ENCODE data around the gene RFNG. TPM values are rescaled to one million over a fixed set of nuclear protein-coding genes. Genes with fewer than 3 reads are reported as not detected.

The RFNG gene, protein sequence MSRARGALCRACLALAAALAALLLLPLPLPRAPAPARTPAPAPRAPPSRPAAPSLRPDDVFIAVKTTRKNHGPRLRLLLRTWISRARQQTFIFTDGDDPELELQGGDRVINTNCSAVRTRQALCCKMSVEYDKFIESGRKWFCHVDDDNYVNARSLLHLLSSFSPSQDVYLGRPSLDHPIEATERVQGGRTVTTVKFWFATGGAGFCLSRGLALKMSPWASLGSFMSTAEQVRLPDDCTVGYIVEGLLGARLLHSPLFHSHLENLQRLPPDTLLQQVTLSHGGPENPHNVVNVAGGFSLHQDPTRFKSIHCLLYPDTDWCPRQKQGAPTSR
- 16.0 to 26.0 TPM (median 24.2 TPM) in 5 replicates for total RNA-seq (2022; extraction: Qiagen RNA extraction)

DNA sequence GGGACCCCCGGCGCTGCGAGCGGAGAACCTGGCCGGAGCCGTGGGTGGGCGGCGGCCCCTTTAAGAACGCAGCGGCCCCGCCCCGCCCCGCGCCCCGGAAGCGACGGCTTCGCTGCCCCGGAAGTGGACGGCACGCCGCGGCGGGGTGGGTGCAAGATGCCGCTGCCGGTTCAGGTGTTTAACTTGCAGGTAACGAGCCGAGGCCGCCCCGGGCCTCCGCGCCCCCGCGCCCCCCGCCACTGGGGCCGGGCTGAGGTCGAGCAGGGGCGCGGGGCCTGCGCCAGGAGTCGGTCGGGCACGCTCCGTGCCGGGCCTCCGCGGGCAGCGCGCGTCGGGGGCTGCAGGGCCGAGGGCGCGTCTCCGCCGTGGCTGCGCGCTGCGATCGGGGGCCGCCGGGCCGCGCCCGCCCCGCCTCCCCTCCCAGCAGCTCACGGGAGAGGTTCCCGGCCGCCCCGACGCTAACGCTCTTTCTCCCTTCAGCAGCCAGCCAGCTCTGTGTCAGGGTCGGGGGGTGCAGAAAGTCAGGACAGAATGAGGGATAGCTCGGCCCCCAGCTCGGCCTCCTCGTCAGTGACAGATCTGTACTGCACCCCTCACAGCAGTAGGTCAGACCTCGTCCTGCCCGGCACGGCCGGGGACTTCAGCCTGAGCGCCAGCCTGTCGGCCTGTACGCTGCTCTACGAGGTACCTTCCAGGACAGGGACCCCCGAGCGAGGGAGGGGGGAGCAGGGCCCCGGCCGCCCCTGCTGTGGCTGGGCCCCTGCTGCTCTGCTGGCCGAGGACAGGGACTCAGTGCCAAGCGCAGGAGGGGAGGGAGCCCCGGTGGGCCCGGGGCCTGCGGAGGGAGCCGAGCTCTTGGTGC lies at the start of gene RFNG, which contains the start of gene GPS1:
Gene RFNG, minus strand, starts transcription at position 36 of the 862 bp plus-strand sequence. CDS start 45 bp downstream, outside the sequence.
Gene GPS1, plus strand, starts transcription at position 123 of the 862 bp plus-strand sequence. Its CDS starts 34 bp downstream, at position 157.

DNA sequence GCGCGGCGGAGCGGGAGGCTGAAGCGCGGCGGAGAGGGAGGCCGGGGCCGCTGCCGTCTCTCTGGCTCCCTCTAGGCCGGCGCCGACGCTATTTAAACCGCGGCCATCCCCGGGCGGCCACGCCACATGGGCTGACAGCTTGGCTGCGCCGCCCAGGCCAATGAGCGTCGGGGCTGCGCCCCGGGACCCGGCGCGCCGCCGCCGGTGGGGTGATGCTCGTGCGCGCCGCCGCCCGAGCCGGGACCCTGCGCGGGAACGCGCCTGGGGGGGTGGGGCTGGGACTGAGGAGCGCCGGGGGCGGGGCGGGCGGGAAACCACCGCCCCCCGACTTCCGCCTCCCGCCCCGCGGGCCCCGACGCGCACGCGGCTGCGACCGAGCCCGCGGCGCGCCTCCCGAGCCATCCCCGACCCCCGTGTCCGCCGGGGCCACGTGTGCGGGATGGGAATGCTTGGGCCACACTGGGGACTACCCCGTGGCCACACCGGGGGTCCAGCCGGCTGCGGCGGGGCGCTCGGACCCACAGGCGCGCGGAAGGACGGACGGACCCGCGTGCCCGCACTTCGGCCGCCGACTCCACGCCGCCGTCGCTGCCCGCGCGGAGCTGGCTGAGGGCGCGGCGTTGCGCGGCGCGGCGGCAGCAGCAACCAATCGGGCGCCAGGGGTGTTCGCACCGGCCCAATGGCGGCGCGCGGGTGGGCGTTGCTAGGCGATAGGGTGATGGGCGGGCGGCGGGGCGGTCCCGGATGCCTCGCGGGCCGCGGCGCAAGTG lies 46.7 kb upstream of the RFNG start, which contains the start of gene FASN:
Gene FASN, minus strand, starts transcription at position 68 of the 770 bp plus-strand sequence. CDS start 1,791 bp downstream, outside the sequence.

DNA sequence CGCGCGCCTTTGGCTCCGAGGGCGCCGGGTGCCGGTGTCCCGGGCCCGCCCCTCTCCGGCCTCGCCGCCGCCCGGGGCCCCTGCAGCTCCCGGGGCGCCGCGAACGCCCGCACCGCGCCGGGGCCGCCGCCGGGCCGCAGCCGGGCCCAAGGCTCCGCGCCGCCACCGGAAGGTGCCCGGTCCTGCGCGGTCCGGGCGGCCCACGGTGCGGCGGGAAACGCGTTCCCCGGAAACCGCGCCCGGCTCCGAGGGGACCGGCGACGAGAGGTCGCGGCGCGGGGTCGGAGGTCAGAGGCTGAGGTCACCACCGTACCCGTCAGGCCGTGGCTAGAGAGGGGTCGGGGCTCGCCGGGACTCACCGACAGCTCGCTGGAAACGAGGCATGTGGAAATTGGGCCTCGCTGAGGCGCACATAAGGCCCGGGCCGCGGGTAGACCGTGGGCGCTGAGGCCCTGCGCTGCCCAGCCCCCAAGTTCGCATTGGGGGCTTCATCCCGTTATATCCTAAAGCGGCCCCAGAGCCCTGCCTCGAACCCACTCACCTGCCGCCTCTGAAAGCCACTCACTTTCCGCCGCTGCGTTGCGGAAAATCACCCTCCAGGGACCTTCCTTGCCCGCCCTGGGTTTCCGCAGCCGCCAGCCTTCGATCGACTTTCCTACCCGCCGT lies 14.2 kb upstream of the RFNG start, which contains the start of gene DUS1L:
Gene DUS1L, minus strand, starts transcription at position 167 of the 666 bp plus-strand sequence. CDS start 745 bp downstream, outside the sequence.

DNA sequence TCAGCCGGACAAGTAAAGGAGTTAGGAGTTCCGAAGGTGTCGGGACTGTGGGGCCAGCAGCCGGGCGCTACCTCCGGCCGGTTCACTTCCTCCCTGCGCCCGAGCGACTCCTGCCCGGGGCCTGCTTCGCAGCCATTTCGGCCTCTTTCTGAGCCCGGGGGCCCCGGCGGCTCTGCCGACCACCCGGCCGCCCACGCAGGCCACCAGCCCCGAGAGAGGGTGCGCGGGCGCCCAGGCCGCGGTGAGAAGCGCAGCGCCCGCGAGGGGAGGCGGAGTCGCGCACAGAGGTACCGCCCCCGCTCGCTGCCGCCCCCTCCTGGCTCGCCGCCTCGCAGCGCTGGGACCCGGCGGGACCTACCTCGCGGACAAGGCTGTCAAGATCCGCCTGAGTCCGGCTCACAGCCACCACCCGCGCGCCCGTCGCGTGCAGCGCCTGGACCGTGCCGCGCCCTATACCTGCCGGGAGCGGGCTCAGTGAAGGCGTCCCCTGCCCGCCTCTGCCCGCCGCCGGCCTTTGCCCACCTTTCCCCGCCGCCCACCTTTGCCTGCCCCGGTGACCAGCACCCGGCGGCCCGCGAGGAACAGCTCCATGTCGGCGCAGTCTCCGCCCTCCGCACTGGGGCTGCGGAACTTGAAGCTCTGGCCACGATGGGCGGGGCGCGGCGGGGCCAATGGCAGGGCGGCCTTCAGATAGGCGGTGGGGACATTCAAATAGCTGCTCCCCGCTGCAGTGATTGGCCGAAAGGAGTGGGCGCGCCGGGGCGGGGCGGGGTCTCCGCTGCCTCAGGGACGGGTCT lies 14.3 kb downstream of the RFNG start, which contains the start of gene DCXR:
Gene DCXR, minus strand, starts transcription at position 606 of the 797 bp plus-strand sequence. Its CDS starts 15 bp downstream, at position 591.

DNA sequence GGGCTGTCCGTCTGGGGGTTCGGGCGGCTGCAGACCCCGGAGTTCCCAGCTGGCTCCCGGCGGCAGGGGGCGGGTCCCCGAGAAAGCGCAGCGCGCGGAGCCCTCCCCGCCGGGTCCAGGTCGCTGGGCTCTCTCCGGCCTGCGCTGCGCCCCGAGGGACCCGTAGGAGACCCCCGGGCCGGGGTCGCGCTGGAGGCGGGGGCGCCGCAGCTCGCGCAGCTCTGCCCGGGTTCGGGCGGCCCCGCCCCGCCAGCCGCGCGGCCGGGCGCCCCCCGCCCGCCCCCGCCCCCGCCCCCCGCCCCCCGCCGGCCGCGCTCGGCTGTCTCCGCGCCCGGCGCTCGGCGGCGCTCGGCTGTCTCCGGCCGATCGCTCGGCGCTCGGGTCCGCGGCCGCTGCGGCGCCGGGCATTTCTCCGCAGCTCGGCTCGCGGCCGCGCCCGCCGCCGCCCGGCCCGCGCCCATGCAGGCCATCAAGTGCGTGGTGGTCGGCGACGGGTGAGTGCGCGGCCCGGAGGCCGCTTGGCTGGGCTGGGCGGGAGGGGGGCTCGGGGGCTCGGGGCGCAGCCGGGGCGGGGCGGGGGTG lies 20.2 kb downstream of the RFNG start, which contains the start of gene RAC3:
Gene RAC3, plus strand, starts transcription at position 376 of the 582 bp plus-strand sequence. Its CDS starts 84 bp downstream, at position 460.

DNA sequence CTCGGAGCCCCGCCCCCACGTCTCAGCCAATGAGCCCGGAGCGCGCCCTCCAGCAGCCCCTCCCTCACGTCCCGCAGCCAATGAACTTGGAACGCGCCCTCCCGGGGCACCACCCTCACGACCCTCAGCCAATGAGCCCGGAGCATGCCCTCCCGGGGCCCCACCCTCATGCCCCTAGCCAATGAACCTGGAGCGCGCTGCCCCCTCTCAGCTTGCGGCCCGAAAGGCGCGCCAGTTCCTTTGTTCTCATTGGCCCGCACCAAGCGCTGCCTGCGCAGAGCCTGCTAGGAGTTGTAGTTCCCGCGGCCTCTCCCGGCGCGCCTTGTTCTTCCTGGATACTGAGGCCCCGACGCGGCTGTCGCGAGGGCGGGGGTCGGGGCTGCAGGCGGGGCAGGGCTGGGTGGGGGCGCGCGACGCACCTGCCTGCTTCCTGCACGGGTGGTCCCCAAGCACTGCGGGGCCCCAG lies 28.6 kb downstream of the RFNG start, which contains the start of gene LRRC45:
Gene LRRC45, plus strand, starts transcription at position 325 of the 466 bp plus-strand sequence. CDS start 339 bp downstream, outside the sequence.

DNA sequence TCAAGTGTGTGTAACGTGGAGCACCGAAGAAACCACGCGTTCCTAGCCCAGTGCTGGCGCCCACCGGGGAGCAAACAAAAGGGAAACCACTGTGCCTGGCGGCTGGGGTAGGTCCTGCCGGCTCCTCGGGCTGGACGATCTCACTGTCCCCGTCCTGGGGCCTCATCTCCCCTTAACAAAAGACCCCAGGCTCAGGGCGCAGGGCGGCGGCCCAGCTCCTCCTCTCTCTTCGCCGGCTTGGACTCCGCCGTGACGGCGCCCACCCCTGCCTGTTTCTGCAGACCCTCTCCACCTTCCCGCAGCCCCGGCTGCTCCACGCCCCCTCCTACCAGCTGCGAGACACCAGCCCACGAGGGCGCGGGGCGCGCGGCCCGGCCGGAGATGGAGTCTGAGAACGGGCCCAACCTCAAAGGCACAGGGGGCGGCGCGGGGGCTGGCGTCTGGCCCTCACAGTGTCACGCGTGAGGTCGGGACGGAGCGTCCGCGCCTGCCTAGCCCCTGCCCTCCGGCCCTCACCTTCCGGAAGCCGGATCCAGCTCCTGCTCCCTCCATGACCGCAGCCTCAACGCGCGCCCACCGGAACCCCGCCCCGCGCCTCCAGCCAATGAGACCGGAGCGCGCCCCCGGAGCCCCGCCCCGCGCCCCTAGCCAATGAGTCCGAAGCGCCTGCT lies 29.2 kb downstream of the RFNG start, which contains the start of gene CENPX:
Gene CENPX, minus strand, starts transcription at position 569 of the 671 bp plus-strand sequence. Its CDS starts 17 bp downstream, at position 552.

Other genes starting within 250 kb of the RFNG start
- gene GCGR, start 247.7 kb downstream of the RFNG start, total RNA-seq (2022; extraction: Qiagen RNA extraction): 0.08 to 0.64 TPM (median 0.35 TPM) in 4 of 5 replicates, not detected in the other
- gene MCRIP1, start 218.5 kb downstream of the RFNG start, total RNA-seq (2022; extraction: Qiagen RNA extraction): 74.7 to 106 TPM (median 98.6 TPM) in 5 replicates
- gene PPP1R27, start 216.8 kb downstream of the RFNG start, total RNA-seq (2022; extraction: Qiagen RNA extraction): 0.09 to 0.39 TPM (median 0.19 TPM) in 3 of 5 replicates, not detected in the others
- gene P4HB, start 191.3 kb downstream of the RFNG start, total RNA-seq (2022; extraction: Qiagen RNA extraction): 677 to 794 TPM (median 701 TPM) in 5 replicates
- gene ARHGDIA, start 180.5 kb downstream of the RFNG start, total RNA-seq (2022; extraction: Qiagen RNA extraction): 597 to 713 TPM (median 619 TPM) in 5 replicates
- 183 to 253 TPM (median 234 TPM) in 5 replicates for gene ALYREF, start 160.2 kb downstream of the RFNG start, total RNA-seq (2022; extraction: Qiagen RNA extraction)
- 185 to 289 TPM (median 284 TPM) in 5 replicates for gene ANAPC11, start 160.1 kb downstream of the RFNG start, total RNA-seq (2022; extraction: Qiagen RNA extraction)
- gene NPB, start 149.6 kb downstream of the RFNG start, total RNA-seq (2022; extraction: Qiagen RNA extraction): 0.39 to 0.65 TPM (median 0.55 TPM) in 5 replicates
- 13.8 to 19.1 TPM (median 17.3 TPM) in 5 replicates for gene PCYT2, start 140.4 kb downstream of the RFNG start, total RNA-seq (2022; extraction: Qiagen RNA extraction)
- gene SIRT7, start 133.6 kb downstream of the RFNG start, total RNA-seq (2022; extraction: Qiagen RNA extraction): 33.0 to 54.0 TPM (median 44.8 TPM) in 5 replicates
- gene MAFG, start 124.1 kb downstream of the RFNG start, total RNA-seq (2022; extraction: Qiagen RNA extraction): 22.3 to 38.0 TPM (median 34.7 TPM) in 5 replicates
- gene PYCR1, start 114.5 kb downstream of the RFNG start, total RNA-seq (2022; extraction: Qiagen RNA extraction): 60.5 to 89.4 TPM (median 84.7 TPM) in 5 replicates
- not detected in 5 replicates for gene MYADML2, start 104.6 kb downstream of the RFNG start, total RNA-seq (2022; extraction: Qiagen RNA extraction)
- 0.31 to 0.53 TPM (median 0.39 TPM) in 5 replicates for gene NOTUM, start 90.6 kb downstream of the RFNG start, total RNA-seq (2022; extraction: Qiagen RNA extraction)
- gene ASPSCR1, start 74.2 kb downstream of the RFNG start, total RNA-seq (2022; extraction: Qiagen RNA extraction): 20.1 to 31.0 TPM (median 25.7 TPM) in 5 replicates
- gene CENPX, start 28.9 kb downstream of the RFNG start, total RNA-seq (2022; extraction: Qiagen RNA extraction): 143 to 203 TPM (median 188 TPM) in 5 replicates
- 8.3 to 17.5 TPM (median 13.6 TPM) in 5 replicates for gene LRRC45, start 28.5 kb downstream of the RFNG start, total RNA-seq (2022; extraction: Qiagen RNA extraction)
- 27.4 to 40.9 TPM (median 39.9 TPM) in 5 replicates for gene RAC3, start 20.1 kb downstream of the RFNG start, total RNA-seq (2022; extraction: Qiagen RNA extraction)
- 69.5 to 106 TPM (median 103 TPM) in 5 replicates for gene DCXR, start 14.1 kb downstream of the RFNG start, total RNA-seq (2022; extraction: Qiagen RNA extraction)
- 108 to 149 TPM (median 136 TPM) in 5 replicates for gene GPS1, start 87 bp upstream of the RFNG start, total RNA-seq (2022; extraction: Qiagen RNA extraction)
- gene DUS1L, start 14.0 kb upstream of the RFNG start, total RNA-seq (2022; extraction: Qiagen RNA extraction): 84.5 to 154 TPM (median 134 TPM) in 5 replicates
- gene FASN, start 46.4 kb upstream of the RFNG start, total RNA-seq (2022; extraction: Qiagen RNA extraction): 106 to 149 TPM (median 139 TPM) in 5 replicates
- gene CCDC57, start 161.0 kb upstream of the RFNG start, total RNA-seq (2022; extraction: Qiagen RNA extraction): 22.1 to 34.3 TPM (median 30.0 TPM) in 5 replicates
- gene SLC16A3, start 177.2 kb upstream of the RFNG start, total RNA-seq (2022; extraction: Qiagen RNA extraction): 114 to 157 TPM (median 151 TPM) in 5 replicates
- 191 to 231 TPM (median 228 TPM) in 5 replicates for gene CSNK1D, start 221.9 kb upstream of the RFNG start, total RNA-seq (2022; extraction: Qiagen RNA extraction)